ENCODE results near the gene C1QL1.

DNA sequence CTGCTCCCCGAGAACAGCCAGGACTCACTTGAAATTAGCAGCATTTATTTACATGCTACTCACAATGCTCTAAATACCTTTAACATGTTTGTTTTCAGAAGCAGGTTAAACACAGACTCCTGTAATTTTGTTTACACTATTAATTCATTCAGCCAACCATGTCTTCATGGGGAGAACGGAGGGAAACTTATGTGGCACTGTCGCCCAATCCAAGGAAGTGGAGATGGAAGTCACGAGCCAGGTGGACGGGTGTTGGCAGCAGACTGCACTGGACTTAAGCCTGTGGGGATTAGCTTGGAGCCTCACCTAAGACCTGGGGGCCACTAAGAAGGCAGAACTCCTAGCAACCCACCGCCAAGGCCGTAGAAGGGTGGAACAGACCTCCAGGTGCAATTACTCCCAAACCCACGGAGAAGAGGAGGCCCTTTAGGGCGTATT, 44.0 kb downstream of the C1QL1 start:
- TF ChIP-seq, protein P1, sequence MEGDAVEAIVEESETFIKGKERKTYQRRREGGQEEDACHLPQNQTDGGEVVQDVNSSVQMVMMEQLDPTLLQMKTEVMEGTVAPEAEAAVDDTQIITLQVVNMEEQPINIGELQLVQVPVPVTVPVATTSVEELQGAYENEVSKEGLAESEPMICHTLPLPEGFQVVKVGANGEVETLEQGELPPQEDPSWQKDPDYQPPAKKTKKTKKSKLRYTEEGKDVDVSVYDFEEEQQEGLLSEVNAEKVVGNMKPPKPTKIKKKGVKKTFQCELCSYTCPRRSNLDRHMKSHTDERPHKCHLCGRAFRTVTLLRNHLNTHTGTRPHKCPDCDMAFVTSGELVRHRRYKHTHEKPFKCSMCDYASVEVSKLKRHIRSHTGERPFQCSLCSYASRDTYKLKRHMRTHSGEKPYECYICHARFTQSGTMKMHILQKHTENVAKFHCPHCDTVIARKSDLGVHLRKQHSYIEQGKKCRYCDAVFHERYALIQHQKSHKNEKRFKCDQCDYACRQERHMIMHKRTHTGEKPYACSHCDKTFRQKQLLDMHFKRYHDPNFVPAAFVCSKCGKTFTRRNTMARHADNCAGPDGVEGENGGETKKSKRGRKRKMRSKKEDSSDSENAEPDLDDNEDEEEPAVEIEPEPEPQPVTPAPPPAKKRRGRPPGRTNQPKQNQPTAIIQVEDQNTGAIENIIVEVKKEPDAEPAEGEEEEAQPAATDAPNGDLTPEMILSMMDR (IDR thresholded peaks at IDR 0.05; ENCODE audit: low read depth, low read length), result no peak
- TF ChIP-seq, protein P2, sequence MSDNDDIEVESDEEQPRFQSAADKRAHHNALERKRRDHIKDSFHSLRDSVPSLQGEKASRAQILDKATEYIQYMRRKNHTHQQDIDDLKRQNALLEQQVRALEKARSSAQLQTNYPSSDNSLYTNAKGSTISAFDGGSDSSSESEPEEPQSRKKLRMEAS (IDR thresholded peaks at IDR 0.05; ENCODE audit: low read depth, low read length), result no peak
